Globus pallidus (tissue), 1 donor: ENCODE data around the gene IKBKE.
A peak's percentile ranks its signal among the peaks of the same experiment; 100 is the strongest.

Source experiments
- DNase-seq: peaks from one replicate; pipeline ENCODE4 v3.0.0-alpha.2; 2015; ENCODE audit warnings: low spot score

IKBKE gene

GRCh38 chr1:206455289-206455665 lies 15.0 kb upstream of the IKBKE start:
- DNase-seq = no peak

- DNase-seq = no peak
These were observed 14.5 kb upstream of the IKBKE start for GRCh38 chr1:206455666-206456344.

- no peak for DNase-seq
These were observed 13.5 kb upstream of the IKBKE start for GRCh38 chr1:206456577-206457370.

GRCh38 chr1:206457408-206458120 lies 12.7 kb upstream of the IKBKE start:
- DNase-seq = no peak

GRCh38 chr1:206459703-206460102 lies 10.6 kb upstream of the IKBKE start:
- no peak for DNase-seq

GRCh38 chr1:206460836-206461426 lies 9.3 kb upstream of the IKBKE start:
- no peak for DNase-seq

GRCh38 chr1:206461602-206462455 lies 8.4 kb upstream of the IKBKE start:
- peak; percentile 65 for DNase-seq

GRCh38 chr1:206463137-206463536 lies 7.1 kb upstream of the IKBKE start:
- DNase-seq = no peak

- DNase-seq = no peak
These were observed 6.4 kb upstream of the IKBKE start for GRCh38 chr1:206463911-206464310.

GRCh38 chr1:206464456-206464964 lies 5.8 kb upstream of the IKBKE start:
- DNase-seq = peak; percentile 23

- no peak for DNase-seq
These were observed 4.3 kb upstream of the IKBKE start for GRCh38 chr1:206465951-206466350.

- no peak for DNase-seq
These were observed 3.2 kb upstream of the IKBKE start for GRCh38 chr1:206466840-206467649.

GRCh38 chr1:206467915-206468314 lies 2.4 kb upstream of the IKBKE start:
- DNase-seq = peak; percentile 62

GRCh38 chr1:206468571-206468970 lies 1.7 kb upstream of the IKBKE start:
- no peak for DNase-seq

- no peak for DNase-seq
These were observed 804 bp upstream of the IKBKE start for GRCh38 chr1:206469411-206469932.

- DNase-seq = no peak
These were observed 577 bp downstream of the IKBKE start for GRCh38 chr1:206470692-206471414.

GRCh38 chr1:206471415-206471801 lies 1.1 kb downstream of the IKBKE start:
- DNase-seq = no peak

GRCh38 chr1:206472024-206472423 lies 1.7 kb downstream of the IKBKE start:
- DNase-seq = no peak

GRCh38 chr1:206472454-206472853 lies 2.2 kb downstream of the IKBKE start:
- DNase-seq = no peak

GRCh38 chr1:206472886-206473285 lies 2.6 kb downstream of the IKBKE start:
- DNase-seq = no peak
